ENCODE data around the gene TPCN2. TPM values are rescaled to one million over a fixed set of nuclear protein-coding genes. Genes with fewer than 3 reads are reported as not detected.

TPCN2 gene
- total RNA-seq, 4 donors from 2014 or later = 16.8 to 33.8 (median 28.3) TPM

- H3K36me3 ChIP-seq = peaks cover 0 to 72% of the 10 kb centered on the region in 2 donors
- TF ChIP-seq POLR2AphosphoS5 (IDR thresholded peaks at IDR 0.05) (peak; percentile 42), EP300 (IDR thresholded peaks at IDR 0.05) (no peak)
- 29 to 66% methylated on average over 4 to 12 of the region's 22 CpGs for WGBS, 2 donors (ENCODE audit: low coverage in 1 of 2)
- H3K9me3 ChIP-seq = no peaks in the 10 kb centered on the region
- H3K27ac ChIP-seq = peak overlapping the region in 3 of 4 donors; percentile 1 to 99 (median 54)
- H3K27me3 ChIP-seq = no peaks in the 10 kb centered on the region
- H3K4me1 ChIP-seq = peaks cover 0 to 90% (median 28%) of the 10 kb centered on the region in 3 donors
- peak; percentile 33 for ATAC-seq
- no peak overlapping the region for H3K4me3 ChIP-seq
These were observed 7.1 kb downstream of the TPCN2 start for GRCh38 chr11:69055598-69056516.

DNA sequence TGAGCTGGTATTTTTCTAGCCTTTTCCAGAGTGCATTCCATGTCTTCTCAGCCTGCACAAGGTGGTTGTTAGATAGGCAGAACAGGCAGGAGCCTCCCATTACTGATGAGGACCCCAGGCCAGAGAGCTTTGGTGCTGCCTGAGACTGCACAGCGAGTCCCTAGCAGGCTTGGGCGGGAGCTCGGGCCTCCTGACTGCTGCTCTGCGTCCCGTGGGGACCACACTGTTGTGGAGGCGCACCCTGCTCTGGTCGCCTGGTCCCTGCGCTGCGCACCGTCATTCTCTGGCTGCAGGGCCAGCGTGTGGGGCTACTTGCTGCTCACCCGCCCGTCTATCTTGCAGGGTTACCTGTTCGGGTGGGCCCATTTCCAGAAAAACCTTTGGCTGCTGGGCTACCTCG is 8.5 kb downstream of the TPCN2 start:
- WGBS, 2 donors (ENCODE audit: low coverage in 1 of 2) = 83 to 100% methylated on average over 2 to 3 of the region's 15 CpGs
- no peak for ATAC-seq
- peaks cover 0 to 79% of the 10 kb centered on the region in 2 donors for H3K36me3 ChIP-seq

DNA sequence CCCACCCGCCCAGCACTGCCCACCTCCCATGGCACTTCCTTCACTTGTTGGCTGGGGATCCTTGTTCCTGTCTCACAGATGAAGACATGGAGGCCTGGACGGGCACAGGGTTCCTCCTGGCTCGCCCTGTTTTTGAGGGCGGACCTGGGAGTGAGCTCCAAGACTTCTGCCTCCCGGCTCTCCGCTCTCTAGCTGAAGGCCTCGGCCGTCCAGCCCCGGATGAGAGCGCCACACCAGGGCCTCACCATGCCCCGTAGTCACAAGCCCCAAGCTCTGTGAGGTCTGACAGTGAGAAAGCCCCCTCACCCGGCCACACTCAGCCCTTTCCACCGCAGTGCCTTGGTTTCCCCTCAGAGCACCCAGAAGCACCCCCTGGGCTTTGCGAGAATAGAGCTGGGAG is 9.1 kb downstream of the TPCN2 start:
- no peak for ATAC-seq
- WGBS, 2 donors (ENCODE audit: low coverage in 1 of 2) = no CpG with 5 or more reads among the region's 14 CpGs
- peak overlapping the region in 1 of 4 donors; percentile 42 for H3K27ac ChIP-seq

More for the DNA sequence above, 8.5 kb downstream of the TPCN2 start:
- H3K9me3 ChIP-seq = no peaks in the 10 kb centered on the region
- peak overlapping the region in 1 of 4 donors; percentile 42 for H3K27ac ChIP-seq
- TF ChIP-seq POLR2A (IDR thresholded peaks at IDR 0.05) = no peak
- no peak for TF ChIP-seq CTCF (IDR thresholded peaks at IDR 0.05)
- TF ChIP-seq EP300 (IDR thresholded peaks at IDR 0.05) = no peak
- no peak for TF ChIP-seq POLR2AphosphoS5 (IDR thresholded peaks at IDR 0.05)
- no peaks in the 10 kb centered on the region for H3K27me3 ChIP-seq
- H3K4me3 ChIP-seq = no peak overlapping the region
- H3K4me1 ChIP-seq = peaks cover 0 to 89% (median 18%) of the 10 kb centered on the region in 3 donors

GRCh38 chr11:69058511-69059270 is 10.0 kb downstream of the TPCN2 start:
- Histone ChIP-seq H3K27me3 (no peaks in the 10 kb centered on the region), H3K36me3 (peaks cover 0 to 89% of the 10 kb centered on the region in 2 donors), H3K9me3 (no peaks in the 10 kb centered on the region), H3K4me1 (peaks cover 0 to 89% (median 5%) of the 10 kb centered on the region in 3 donors), H3K27ac (peak overlapping the region in 1 of 4 donors; percentile 42), H3K4me3 (no peak overlapping the region)
- TF ChIP-seq EP300 (IDR thresholded peaks at IDR 0.05) (no peak), CTCF (IDR thresholded peaks at IDR 0.05) (no peak), POLR2A (IDR thresholded peaks at IDR 0.05) (no peak), POLR2AphosphoS5 (IDR thresholded peaks at IDR 0.05) (no peak)
- WGBS, 2 donors (ENCODE audit: low coverage in 1 of 2) = 60 to 76% methylated on average over 1 to 8 of the region's 23 CpGs
- ATAC-seq = no peak

More for the DNA sequence above, 9.1 kb downstream of the TPCN2 start:
- no peaks in the 10 kb centered on the region for H3K27me3 ChIP-seq
- no peak overlapping the region for H3K4me3 ChIP-seq
- H3K9me3 ChIP-seq = no peaks in the 10 kb centered on the region
- H3K36me3 ChIP-seq = peaks cover 0 to 85% of the 10 kb centered on the region in 2 donors
- TF ChIP-seq CTCF (IDR thresholded peaks at IDR 0.05) (no peak), EP300 (IDR thresholded peaks at IDR 0.05) (no peak), POLR2A (IDR thresholded peaks at IDR 0.05) (no peak), POLR2AphosphoS5 (IDR thresholded peaks at IDR 0.05) (no peak)
- H3K4me1 ChIP-seq = peaks cover 0 to 89% (median 13%) of the 10 kb centered on the region in 3 donors

- no peak for ATAC-seq
- H3K4me3 ChIP-seq = no peak overlapping the region
- WGBS, 2 donors (ENCODE audit: low coverage in 1 of 2) = 60% methylated on average over 2 of the region's 7 CpGs; no CpG with 5 or more reads in 1 of the 2 donors
- H3K27ac ChIP-seq = peak overlapping the region in 2 of 4 donors; percentile 2 to 42
- H3K36me3 ChIP-seq = peaks cover 0 to 89% of the 10 kb centered on the region in 2 donors
- TF ChIP-seq POLR2AphosphoS5 (IDR thresholded peaks at IDR 0.05) = no peak
- no peak for TF ChIP-seq CTCF (IDR thresholded peaks at IDR 0.05)
- H3K9me3 ChIP-seq = no peaks in the 10 kb centered on the region
- no peaks in the 10 kb centered on the region for H3K27me3 ChIP-seq
- H3K4me1 ChIP-seq = peaks cover 0 to 89% (median 2%) of the 10 kb centered on the region in 3 donors
These were observed 10.7 kb downstream of the TPCN2 start for GRCh38 chr11:69059429-69059828.
